ENCODE measurements around the gene RTL1.

RTL1 gene

DNA sequence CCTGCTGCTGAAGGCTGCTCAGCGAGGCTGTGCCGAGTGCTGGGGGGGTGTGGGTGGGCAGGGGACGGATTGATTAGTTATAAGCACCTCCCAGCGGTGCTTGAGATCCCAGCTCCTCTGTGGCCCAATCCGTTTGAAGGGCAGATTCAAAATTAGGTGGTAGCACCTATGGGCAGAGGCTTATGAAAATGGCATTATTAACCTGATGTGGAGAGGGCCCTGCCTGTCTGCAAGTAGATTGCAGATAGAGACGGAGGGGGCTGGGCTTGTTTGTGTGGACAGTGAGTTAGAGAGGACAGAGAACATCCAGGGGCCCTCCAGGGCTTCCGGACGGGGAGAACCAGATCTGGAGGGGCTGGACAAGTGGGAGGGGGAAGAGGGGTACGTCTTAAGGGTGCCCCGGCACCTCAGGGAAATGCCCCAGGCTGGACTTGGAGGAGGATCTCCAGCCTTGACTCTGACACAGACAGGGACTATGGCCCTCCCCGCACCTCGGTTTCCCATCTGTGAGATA, at the start of gene RTL1:
Gene RTL1, minus strand, starts transcription at position 51 of the 514 bp plus-strand sequence. CDS start 18,934 bp downstream, outside the sequence.
- DNase-seq = no peak

DNA sequence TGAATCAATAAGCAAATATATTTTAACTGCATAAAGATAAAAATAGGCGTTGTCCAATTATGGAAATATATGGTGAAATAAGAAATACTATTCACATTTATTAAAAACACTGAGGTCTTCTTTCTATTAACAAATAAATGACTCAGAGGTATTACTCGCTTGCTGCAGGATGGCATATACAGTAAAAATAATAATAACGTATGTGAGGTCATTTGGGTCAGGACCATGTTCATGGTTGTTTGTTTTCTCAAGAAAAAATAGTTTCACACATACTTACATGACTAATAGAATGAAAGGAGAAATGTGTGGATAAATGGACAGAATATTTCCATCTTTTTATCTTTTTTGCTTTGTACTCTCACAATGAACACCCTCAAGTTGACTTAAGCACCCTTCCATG, 46.5 kb upstream of the RTL1 start:
- DNase-seq = no peak

DNA sequence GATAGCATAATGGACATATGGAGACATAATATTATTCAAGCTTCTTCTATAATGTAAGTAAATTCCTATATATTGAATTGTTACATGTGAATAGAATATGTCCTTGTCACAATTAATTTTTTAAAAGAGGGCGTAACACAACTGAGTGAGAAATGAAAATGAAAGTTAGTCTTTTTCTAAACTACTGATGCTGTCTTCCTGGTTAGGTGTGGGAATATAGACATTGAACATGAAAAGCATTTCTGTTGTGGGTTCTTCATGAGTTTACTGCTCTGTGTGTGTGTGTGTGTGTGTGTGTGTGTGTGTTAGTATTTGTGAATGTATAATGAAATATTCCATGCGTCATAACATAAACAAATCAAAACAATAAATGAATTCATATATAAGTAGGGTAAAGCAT, 40.5 kb upstream of the RTL1 start:
- DNase-seq = no peak

DNA sequence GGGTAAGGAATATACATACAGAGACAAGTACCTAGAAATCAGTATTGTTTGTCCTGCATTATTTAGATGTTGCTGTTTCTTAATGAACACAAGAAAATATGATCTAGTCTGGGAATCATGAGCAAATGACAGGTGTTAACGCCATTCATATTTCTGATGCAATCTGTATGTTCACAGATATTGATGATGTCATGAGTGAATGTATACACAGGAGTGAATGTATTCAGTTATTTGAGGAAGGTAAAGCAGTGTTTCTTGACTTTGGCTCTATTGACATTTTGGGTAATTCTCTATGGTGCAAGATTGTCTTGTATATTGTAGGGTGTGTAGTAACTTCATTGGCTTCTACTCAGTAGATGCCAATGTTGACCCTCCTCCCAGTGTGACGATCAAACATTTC, 26.7 kb upstream of the RTL1 start:
- no peak for DNase-seq

DNA sequence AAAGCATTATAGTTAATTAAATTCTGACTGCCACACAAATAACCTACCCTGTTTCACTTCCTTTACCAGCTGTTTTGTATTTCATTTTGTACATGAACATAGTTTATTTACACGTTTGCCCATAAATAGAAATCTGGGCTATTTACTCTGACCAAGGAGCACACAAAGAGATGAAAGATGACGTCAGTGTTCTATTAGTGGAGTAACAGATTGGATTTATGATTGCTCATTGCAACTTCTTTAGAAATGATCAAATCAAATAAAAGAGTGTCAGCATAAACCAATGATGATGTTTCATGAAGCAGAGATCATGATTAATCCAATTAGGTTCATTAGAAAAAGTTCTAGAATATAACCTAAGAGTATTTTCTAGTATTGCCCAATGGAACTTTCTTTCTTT, 12.0 kb upstream of the RTL1 start:
- DNase-seq = no peak

DNA sequence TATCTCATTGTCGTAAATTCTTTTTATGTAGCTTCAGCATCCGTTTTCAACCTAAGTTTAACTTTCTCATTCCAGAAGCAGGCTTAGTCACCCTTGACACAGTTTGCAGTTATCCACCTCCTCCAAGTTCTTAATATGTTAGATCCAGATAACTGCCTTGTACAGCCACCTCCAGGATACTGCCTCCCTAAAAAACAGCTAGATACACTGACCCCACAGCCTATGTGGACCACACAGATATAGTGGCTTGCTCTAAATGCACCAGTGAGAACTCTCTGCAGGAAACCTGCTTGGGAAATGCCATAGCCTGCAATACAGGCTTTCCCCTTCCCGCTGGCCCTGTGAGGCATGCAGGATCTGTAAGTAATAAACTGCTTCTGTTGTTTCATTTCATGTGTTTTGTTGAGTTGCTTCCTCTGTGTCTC, 11.1 kb upstream of the RTL1 start:
- DNase-seq = no peak

DNA sequence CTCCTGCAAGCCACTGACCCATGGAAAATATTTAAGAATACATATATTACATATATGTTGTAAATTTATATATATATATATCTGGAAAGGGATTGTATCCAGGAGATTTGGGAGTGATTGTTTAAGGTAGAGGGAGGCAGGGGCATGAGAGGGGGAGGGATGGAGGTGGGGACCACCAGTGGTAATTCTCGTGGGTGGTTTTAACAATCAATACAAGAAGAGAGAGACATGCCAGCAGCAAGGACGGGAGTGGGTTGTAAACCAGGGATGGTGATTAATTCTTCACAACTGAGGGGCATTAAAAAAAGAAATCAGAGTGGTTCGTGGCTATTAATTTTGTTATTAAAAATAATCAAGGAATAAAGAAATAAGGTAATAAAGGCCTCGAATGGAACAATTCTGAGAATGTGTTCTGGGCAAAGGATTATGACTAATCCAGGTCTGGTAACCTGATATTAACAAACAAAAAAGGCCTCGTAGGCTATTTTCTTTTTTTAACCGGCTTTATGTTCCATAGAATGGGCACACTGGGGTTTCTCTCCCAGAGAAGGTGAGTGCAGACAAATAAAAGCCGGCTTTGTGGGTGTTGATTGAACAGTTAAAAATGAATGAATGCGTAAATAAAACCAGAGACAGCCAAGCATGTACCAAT, 8.3 kb upstream of the RTL1 start:
- DNase-seq = no peak

DNA sequence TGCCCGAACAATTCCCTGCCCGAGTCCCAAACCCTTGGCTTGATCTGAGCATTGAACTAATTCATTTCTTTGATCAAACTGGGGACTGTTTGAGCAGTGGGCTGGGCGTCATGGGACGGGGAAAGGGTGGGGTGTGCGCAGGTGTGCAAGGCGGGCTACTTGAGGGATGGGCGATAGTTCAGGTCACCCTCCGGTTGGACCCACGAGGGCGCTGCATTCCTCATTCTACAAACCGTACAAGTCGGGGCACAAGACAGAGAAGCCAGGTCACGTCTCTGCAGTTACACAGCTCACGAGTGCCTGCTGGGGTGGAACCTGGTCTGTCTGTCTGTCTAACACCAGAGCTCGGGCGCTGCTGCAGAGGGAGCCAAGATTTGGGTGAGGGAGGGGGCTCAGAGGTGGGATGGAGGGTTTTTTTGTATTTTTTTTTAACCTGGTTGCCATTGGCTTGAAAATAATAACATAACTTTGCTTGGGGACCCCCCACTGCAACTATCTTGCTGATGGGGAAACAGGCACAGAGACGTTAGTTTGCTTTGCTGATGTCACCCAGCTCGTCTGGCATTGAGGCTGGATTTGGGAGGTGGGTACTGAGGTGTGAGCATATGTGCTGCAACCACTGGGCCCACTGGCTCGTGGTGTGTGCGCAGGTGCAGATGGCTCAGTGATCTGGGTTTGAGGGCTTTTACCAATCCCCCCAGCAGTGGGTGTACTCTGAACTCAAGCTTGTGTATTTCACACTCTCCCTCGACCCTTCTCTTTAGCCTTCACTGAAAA, 7.6 kb upstream of the RTL1 start:
- no peak for DNase-seq

DNA sequence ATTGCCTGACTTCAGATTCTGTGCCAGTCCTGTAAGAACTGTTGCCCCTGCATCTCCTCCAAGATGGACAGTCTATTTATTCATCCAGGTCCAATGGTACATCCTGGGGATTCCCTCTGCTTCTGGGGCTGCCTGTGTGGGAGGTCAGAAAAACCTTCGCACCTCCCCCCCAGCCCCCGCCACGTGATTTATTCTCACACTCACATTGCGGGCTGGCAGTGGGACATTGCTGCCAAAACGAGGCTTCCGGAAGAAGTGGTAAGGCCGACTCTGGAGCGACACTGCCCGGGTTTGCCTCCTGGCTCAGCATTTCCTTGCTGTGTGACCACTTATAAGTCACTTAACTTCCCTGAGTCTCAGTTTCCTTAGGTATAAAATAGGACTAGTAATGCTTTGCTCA, 5.9 kb upstream of the RTL1 start:
- DNase-seq = no peak

DNA sequence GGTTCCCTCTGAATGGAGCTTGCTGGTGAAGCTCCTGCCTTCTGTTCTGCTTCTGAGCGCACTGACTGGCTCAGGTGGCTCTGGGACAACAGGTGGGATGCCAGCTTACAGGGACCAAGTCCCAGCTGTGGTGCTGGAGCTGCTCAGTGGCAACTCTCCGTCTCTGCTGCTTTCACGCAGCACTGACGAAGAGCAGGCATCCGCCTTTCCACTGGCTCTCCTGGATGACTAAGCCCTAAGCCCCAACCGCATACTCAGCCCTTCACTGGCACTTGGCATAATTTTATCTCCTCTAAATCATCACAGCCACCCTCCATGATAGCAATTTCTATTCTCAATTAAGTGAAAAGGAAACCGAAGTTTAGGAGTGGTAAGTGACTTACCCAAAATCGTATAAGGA, 3.7 kb upstream of the RTL1 start:
- no peak for DNase-seq

DNA sequence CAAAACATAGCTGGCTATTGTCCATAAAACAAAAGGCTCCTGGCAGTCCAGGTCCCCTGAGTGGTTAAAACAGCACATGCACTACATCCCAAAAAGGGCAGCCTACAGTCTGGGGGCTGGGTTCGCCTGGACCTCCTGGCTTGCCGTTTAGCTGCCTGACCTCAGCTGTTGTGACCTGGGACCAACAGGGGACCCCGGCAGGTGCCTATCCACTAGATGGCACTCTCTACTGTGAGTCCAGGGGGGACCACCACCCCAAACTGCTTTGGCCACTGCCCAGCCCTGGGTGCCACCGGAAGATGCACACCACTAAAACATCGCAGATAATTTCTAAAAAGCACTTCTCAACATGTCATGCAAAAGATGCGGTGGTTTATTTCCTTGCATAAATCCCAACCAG, 2.9 kb upstream of the RTL1 start:
- no peak for DNase-seq

DNA sequence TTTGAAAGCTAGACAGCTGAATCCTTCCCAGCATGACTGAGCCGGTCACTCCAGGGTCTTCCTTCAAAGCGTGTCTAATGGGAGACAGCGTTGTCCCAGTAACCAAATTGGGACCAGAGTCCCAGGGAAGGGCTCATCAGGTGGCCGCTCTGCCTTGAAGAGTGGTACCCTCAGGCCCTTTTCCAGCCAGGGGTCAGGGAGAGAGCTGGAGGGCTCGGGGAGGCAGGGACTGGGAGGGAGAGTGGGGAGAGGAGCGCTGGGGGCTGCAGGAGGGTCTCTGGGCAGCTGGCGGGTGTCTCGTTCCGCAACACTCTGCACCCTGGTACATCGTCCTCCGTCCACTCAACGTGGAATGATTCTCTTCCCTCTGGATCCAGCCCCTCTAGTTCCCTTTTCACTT, 1.6 kb upstream of the RTL1 start:
- DNase-seq = no peak

DNA sequence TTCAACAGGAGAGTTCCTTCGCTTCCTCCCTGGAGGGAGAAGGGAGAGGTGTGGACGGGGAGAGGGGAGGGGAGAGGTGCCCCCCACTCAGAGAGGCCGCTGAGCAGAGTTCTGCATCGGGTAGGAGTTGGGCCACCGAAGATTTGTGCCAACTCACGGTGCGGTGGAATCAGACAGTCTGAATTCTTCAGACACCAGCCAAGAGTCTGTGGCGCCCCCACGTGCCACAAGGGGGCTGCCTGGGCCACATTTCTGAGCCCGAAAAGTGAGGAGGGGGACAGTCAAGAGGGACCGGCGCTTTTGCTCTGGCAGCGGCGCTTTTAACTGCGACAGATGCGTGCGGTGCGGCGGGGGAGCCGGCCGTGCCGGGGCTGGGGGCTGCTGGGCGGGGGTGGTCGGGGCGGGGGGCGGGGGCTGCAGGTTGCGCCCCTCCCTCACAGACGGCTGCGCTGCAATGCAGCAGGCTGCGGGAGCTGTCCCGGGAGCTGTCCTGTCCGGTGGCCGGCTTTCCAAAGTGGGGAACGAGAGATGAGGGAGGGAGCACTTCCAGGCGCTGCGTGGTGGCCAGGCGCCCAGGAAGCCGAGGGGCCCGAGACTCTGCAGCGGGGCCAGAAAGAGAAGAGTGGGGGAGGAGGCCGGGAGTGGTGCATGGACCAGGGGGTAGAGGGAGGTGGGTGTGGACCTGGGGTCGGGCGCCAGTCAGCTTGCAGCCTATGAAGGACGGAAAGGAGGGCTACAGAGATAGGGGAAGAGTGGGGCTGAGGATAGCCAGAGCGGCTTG, 975 bp upstream of the RTL1 start:
- no peak for DNase-seq

DNA sequence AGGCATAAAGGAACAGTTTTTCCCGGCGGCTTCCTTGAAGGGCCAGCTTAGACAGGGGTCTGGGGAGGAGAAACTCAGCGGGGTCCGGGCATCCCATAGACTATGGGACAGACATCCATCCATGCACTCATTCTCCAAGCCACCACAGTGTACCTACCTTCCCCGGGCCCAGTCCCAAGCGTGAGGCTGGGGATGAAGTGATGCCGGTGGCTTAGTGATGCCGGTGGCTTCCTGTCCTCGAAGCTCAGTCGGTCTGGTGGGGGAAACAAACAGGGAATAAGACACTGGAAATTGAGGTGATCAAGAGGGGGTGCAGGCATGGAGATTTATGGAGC, 421 bp downstream of the RTL1 start:
- DNase-seq = no peak

DNA sequence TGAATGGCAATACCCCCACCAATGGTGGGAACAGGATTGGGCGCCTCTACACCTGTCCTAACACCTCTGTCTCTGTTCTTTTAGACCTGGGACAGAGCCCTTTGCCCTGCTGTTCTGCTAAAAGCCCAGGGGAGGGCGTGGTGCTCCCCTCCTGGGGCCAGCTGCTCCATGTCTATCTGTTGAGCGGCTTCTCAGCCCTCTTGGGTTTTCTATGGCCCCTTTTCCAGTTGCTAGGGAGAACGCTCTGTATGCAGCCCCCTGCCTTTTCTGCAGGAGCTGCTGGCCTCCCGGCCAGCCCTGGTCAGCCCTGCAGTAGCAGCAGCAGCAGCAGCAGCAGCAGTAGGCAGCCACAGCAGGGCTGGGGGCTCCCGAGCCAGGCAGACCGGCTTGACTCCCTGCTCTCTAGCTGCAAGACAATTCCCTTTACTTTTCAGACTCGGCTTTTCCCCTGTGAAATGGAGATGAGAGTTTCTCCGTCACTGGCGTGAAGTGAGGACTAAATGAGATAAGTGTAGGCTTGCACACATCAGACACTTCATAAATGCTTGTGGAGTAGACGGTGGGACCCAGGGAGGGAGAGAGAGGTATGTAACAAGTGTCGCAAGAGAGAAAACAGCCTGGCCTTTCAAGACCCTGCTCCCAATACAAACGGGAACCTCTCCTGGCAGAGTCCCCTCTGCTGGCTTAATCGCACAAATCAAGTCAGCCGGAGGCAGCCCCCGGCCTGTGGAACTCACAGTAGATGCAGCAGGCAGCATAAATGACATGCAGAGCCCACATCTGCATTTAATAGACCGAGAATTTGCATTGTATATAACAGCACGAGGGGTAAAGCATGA, 1.0 kb downstream of the RTL1 start:
- peak; percentile 26 for DNase-seq

DNA sequence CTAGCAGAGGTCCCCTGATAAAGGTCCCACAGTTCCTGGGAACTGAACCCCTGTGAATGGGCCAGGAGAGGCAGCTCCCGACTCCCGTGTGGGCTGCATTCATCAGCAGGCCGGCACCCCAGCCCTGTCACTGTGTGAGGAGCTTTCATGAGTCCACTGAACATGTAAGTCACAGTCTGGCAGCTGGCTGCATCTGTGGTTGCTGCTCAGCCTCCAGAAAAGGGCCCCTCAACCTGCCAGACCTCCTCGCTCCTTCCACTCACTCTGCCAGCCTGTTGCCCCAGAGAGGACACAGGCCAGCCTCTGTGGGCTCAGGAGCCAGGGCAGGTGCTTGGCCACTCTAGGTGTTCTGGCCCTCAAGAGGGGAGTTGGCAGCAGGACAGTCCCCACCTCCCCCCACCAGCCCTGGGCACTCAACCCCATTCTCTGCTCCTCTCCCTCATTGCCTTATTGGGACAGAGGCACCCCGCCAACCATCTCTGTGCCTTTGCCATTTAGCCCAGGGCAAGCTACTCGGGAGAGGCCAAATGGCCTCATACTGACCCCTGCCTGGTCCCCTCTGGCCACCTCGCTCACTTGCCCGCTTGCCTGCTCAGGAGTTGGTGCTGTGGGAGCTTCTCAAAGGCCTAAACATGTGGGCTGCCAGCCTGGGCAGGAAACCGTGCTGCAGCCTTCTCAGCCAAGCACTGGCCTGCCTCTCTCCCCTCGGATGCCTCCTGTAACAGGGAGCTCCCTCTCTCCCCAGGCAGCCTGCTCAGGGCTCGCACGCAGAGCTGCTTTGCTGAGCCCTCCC, 1.9 kb downstream of the RTL1 start:
- DNase-seq = no peak

DNA sequence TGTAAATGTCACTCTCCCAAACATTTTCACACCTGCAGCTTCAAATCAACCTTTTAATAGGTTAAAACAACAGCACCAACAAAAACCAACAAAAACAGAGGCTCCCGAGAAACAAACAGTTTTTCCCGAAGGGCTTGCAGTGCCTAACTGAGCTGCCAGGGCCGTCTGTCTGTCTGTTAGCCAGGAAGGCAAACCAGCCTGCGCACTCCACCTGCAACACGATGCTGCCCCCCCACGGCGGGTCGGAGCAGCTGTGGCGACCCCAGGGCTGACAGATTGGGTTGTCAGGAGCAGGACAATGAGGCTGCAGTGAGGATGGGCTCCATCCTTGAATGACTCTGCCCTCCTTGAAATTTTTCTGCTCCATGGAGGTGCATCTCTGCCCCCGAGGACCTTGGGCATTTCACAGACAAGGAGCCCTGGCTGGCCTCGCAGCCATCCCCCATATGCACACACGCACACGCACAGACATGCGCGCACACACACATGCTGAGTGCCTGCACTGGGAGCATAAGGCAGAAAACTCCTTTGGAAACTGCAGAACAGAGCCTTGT, 2.6 kb downstream of the RTL1 start:
- DNase-seq = peak; percentile 52

DNA sequence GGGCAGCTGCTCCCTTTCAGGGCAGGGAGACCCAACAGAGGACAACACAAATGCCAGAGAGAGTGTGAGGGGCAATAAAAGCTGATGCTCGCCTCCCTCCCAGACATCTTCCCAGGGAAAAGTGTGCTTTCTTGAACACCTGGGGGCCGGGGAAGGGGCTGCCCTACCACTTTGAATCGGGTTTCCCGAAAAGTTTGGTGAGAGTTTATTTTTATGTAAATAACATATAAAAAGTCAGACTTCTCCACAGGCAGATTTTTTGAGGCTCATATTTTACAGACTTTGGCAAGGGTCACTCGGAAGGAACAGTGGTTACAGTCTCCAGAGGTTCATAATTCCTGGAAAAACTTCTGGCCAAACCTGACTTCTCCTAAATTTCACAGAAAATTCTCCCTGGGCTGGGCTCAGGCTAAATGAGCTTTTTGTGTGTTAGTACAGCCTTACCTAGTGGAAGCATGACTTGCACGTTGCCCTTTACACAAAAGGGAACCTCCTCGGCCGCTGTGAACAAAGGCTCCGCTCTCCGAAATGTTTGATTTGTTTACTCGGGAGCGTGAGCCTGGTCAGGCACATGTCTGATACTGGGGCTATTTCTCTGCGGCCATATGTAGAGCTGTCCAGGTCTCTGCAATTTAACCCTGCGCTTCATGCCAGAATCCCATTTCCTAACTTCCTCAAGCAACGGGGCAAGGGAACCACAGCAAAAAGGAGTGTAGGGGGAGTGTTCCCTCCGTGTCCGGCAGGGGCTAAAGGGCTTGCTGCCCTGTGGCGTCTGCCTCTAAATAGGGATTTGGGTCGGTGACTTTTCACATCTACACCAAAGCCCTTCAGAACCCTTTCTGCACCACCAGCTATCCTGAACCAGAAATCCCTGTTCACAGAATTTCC, 3.4 kb downstream of the RTL1 start:
- DNase-seq = no peak

DNA sequence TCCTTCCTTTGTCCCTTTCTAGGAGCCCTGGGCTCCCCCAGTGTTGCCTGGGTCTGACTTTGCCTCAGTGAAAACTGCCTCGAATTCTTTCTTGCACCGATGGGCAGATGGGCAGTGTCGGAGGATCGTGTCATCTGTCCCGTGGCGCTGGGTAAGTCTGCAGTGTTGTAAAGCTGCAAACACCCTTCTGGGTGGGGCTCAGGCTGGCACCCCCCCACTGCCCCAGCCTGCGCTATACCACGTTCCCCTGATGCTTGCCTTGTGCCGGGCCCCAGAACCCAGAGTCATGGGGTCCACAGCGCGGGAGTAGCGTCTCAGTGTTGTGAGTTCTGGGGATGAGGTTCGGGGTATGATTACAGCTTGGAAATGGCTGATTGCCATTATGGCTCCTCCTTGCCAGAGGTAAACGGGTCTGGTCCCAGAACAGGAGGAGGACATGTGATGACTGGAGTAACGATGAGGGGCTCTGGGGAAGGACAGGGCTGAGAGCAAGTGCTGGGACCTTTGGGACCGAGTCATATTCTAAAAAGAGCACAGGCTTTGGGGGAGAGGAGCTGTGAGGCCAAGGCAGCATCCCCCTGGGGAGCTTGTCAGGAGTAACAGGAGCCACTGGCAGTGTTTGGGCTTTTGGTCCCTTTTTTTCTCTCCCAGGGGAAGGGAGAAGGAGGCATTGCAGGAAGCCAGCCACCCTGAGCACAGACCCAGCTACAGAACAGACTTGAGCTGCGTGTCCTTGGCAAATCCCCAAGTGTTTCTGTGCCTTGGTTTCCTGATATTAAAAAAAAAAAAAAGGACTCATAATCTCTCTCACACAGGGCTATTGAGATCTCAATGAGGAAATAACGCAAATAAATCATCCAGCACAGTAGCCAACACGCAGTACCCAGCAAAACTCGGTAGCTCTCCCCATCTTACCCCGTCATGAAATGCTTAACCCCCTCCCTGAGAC, 4.3 kb downstream of the RTL1 start:
- DNase-seq = no peak

Measured in RPMI8226 (cell line).